NCI-H146 treated with DMSO at 0.1 percent for 48 hours (cell line): ENCODE results near the gene CEP250.

Source experiments
- DNase-seq: peaks from one replicate; lab custom pipeline; 2025; ENCODE audit not compliant: unreplicated experiment; lab: John Stamatoyannopoulos, UW

Gene CEP250

GRCh38 chr20:35559042-35559693 is 103.8 kb downstream of the CEP250 start:
- DNase-seq, result no peak

- no peak for DNase-seq
Measured at GRCh38 chr20:35560105-35560511, 104.7 kb downstream of the CEP250 start.

- DNase-seq, result no peak
Measured at GRCh38 chr20:35560541-35560940, 105.1 kb downstream of the CEP250 start.

- DNase-seq, result peak; percentile 11
Measured at GRCh38 chr20:35561268-35561667, 105.9 kb downstream of the CEP250 start.

GRCh38 chr20:35561671-35562070 is 106.3 kb downstream of the CEP250 start:
- DNase-seq, result no peak

GRCh38 chr20:35562541-35563110 is 107.2 kb downstream of the CEP250 start:
- DNase-seq, result no peak

- no peak for DNase-seq
Measured at GRCh38 chr20:35563834-35564233, 108.4 kb downstream of the CEP250 start.

- DNase-seq, result no peak
Measured at GRCh38 chr20:35564905-35565304, 109.5 kb downstream of the CEP250 start.

- peak; percentile 44 for DNase-seq
Measured at GRCh38 chr20:35568645-35569044, 113.2 kb downstream of the CEP250 start.
